Measurements from ENCODE around the gene PHC3.

PHC3 gene

DNA sequence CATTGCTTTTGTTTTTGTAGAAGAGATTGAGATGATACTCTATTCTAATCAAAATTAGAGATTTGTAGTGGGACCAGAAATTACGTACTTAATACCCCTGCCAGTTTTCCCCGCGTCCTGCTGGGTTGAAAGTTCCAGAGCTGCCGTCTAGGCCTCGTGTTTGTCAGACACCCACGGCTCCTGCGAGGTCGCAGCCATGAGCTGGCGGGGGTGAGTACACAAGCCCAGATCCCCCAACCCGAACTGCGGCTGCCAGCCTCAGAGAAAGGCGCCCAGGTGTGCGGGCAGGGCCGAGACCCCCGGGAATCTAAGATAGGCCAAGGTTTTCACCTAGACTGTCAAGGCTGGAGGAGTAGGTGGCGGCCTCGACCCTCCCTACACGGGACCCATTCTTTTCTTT lies 117.4 kb downstream of the PHC3 start:
- no peak for DNase-seq

DNA sequence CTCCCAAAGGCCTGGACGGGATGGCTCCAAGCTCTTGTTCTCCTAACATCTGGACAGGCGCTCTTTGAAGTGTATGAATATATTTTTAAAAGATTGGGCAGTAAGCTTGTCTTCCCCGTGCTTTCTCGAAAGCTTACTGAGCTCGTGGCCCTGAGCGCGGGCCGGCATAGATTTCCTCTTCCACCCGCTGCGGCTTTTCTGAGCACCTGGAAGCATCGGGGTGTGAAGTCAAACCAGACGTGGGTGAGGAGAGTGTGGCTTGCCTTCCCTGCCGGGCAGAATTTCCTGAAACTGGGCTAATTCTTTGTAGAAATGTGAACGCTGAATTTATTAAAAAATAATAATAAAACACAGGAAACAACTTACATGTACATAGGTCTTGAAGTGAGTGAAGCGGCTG lies 117.8 kb downstream of the PHC3 start:
- no peak for DNase-seq

DNA sequence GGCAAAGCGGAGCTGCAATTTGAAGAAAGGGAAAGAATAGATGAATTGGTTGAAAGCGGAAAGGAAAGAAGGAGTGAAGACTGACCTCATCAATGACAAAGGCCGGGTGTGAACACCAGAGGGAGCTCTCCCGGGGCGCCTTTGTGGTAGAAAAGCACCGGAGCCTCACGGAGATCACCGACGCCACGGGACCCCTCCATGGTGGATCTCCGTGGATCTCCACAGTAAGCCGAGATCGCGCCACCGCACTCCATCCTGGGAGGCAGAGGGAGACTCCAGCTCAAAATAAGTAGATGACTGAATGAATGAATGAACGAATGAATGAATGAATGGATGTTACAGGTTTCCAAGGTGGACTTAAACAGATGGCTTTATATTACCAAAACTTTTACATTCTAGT lies 118.8 kb downstream of the PHC3 start:
- no peak for DNase-seq

DNA sequence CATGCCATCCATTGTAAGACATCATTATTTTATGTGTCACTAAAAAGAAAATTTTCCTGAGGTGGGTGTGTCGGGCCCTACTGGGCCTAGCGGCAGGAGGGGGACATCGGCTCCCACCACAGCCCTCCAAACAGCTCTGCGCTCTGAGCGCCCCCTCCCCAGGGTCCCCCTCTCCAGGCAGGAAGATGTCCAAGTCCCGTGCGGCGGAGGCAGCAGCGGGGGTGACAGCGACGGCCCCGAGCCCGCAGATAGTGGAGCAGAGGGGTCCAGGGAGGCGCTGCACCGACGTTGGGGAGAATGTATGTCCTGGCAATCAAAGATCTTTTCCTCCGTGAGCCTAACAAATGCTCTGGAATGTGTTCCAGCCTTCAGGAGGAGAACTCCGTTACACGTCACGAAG lies 119.5 kb downstream of the PHC3 start:
- DNase-seq = no peak

DNA sequence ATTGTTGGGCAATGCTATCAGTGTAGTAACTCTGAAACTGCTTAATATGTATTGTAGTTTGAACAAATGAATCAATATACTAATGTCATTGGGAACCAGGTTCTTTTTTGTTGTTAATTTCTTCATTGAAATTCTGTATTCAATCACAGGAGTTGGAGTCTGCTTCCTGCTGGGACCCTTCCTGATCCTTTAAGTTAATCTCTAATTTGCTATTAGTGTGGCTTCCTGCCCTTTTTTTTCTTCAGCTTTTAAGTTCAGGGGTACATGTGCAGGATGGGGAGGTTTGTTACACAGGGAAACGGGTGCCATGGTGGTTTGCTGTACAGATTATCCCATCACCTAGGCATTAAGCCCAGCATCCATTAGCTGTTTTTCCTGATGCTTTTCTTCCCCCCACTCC lies 122.1 kb downstream of the PHC3 start:
- DNase-seq = no peak

DNA sequence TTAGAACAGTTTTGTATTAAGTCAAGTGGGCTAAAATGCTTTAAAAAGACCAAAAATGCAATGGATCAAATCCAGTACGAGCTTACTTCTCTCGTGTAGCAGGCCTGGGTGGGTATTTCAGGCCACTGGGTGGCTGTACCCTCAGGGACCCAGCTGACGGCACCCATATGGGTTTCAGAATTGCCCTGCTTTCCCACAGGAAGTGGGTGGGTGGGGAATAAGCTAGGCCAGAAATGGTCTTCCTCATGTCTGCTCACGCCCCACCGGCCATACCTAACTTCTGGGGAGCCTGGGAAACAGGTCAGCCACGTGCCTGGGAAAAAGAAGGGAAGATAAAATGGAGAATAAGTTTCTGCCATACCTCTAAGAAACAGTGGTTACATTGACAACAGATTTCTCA lies 123.4 kb downstream of the PHC3 start:
- DNase-seq = no peak

DNA sequence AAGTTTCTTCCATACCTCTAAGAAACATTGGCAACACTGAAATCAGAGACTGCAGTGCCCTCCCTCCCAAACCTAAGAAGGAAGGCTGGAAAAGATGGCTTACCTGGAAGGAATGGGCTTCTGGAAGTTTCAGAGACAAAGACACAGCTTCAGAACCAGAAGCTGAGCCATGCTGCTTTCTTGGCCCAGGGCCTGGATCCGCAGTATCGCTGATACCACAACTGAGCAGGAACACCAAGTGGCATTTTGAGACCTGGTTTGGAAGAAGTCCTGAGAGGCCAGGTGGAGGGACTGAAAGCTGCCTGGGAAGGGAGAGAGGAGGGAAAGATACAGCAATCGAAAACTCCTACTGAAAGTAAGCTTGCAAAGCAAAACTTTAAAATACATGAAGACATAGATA lies 124.0 kb downstream of the PHC3 start:
- no peak for DNase-seq

DNA sequence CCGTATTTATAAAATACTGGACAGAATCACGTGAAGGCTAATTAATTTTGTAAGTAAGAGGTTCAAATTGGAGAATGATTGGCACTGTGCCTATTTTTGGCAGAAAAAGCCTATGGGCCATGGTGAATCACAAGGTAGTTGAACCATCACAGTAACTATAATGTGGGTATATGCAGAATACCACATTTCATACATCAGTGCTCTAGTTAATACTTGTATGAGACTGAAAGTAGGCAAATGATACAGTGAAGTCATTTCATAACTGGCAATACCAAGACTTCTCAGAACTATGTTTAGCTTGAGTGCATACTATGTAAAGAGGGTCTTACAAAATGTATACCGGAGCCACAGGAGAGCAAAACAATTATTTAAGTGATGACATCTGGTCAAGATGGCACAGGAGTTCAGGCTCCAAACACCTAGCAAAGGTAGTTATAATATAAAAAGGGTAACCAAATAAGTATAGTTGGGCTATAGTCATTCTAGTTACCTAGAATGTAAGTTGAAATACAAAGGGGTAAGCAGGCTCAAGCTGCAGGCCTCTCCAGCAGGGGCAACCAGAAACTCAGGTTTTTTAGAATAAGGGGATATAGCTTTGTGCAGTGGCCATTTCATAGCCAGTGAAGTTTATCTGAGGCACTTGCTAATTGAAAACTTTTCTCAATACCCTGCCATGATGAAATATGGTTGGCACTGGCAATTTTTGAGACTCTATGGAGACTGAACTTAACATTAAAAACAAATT lies 124.7 kb downstream of the PHC3 start:
- no peak for DNase-seq

DNA sequence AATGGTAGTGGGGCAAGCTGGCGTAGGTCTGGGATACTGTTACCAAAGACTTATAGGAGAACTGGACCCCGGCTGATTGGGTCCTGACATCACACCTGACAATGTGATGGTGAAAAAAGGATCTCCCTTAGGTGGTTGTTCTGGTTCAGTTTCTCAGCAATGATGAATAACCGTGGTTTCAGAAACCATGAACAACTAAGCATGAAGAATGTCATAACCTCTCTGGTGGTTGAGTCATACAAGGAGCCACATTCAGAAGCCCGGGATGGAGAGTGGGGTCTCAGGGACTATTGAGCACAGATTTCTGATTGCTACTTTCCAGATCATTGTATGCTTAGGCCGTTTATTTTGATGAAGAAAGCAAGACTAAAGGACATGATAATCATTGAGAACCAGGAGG lies 126.3 kb downstream of the PHC3 start:
- DNase-seq = no peak

DNA sequence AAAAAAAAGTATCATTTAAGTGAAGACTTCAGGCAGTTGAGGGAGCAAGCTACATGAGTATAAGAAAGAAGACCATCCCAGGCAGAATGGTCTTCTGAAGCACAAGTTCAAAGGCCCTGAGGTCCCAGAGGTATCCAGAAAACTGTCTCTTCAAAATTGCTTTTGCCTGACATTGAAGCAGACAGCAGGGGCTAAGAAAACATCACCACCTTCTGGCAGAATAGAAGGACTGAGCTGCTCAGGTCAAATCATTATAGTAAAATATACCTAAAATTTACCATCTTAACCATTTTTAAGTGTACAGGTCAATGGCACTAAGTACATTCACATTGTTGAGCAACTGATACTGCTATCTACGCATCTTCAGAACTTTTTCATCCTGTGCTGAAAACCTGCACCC lies 127.3 kb downstream of the PHC3 start:
- DNase-seq = no peak

DNA sequence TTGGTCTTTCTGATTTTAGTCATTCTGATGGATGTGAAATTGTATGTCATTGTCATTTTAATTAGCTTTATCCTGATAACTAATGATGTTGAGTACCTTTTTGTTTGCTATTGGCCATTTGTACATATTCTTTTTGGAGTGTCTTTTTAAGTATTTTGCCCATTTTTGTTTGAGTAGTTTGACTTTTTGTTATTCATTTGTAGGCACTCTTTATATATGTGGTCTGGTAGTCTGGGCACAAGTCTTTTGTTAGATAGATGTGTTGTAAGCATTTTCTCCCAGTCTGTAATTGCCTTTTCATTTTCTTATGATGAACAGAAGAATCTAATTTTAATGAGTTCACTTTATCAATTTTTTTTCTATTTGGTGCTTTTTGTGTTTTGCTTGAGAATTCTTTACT lies 129.1 kb downstream of the PHC3 start:
- DNase-seq = no peak

DNA sequence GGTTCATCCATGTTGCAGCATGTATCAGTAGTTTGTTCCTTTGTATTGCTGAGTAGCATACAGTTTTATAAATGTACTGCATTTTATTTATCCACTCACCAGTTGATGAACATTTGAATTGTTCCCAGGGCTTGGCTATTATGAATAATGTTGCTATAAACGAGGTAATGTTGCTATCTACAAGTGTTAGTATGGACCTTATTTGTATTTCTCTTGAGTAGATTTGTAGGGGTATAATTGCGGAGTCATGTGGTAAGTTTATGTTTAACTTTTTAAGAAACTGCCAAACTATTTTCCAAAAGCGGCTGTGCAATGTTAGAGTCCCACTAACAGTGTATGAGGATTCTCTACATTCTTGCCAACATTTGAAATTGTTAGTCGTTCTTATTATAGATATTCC lies 130.8 kb downstream of the PHC3 start:
- DNase-seq = no peak

DNA sequence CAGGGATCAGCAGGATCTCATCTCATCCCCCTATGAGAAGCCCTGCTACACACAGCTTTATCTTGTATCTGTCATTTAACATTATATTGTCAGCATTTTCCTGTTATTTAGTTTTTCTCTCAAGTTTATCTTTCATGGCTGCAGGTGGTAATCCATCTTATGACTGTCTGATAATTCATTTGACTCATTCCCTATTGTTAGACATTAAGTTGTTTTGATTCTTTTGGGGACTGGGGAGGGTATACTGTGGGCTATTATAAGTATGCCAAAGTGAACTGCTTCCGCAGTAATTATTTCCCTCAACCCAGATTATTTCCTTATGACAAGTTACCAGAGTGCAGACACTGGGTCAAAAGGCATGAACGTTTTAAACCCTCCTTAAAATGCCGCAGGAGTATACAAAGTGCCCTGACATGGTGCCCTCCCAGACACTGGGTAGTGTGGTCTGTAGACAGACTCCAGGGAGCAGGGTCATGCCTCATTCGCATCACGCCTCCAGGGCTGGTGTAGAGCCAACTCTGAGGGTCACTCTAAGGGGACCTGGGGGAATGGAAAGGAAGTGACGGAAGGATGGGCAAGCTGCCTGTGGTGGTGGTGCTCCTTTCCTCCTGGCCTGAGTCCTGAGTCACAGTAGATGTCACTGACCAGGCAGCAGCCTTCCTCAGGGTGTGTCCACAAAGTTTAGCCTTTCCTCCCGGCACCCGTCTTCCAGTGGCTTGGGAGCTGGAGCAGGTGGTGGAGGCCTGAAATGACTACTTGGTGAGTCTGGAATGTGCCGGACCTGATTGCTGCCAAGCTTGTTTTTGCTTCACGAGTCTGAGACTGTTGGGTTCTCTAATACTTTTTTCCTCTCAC lies 132.2 kb downstream of the PHC3 start:
- DNase-seq = no peak

DNA sequence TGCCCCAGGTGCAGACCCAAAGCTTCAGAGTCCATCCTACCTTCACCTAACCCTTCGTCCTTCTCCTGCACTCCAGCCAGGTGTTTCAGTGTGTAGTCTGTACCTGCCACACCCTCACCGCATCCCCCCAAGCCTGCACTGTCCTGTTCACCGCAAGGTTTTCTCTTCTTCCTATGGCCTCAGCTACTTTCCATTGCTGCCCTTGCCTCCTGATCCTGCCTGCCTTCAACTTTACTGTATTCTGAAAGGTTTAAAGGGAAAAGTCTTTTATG lies 134.5 kb downstream of the PHC3 start:
- DNase-seq = no peak

DNA sequence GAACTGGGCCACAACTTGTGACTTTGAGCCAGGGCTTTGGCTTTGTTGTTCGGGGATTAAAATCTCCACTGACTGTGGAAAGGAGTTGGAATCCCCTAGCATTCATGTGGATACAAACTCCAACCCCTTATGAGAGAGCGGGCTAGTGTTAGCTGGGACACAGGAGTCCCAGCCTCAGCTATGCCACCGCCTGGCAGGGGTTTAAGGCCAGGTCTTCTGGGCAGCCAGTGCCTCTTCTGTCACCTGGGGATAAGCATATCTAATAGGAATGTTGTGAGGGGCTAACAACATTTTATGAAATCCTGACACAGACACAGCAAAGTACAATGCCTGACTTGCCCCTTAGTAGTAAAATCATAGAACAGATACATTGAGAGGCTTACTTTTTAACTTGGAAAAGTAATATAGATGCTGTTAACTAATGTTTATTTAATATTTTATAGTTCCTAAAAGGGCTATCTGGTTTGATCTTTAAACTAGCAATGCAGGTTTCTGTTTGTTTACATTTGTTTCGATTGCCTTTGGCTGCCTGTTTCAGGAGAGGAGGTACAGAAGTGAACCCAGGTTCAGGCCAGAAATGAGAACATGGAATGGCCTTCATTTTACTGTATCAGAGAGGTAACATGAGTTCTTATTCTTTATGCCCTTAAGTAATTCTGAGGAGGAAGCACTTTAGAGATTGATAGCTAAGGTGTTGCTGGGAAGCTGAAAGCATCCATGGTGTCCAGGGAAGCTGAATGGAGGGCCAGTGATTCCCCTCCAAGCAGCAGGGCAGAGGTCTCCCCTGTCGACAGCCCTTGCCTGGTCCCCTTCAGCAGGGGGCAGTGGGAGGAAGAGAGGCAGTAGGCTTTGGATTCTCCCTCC lies 135.0 kb downstream of the PHC3 start:
- DNase-seq = no peak

DNA sequence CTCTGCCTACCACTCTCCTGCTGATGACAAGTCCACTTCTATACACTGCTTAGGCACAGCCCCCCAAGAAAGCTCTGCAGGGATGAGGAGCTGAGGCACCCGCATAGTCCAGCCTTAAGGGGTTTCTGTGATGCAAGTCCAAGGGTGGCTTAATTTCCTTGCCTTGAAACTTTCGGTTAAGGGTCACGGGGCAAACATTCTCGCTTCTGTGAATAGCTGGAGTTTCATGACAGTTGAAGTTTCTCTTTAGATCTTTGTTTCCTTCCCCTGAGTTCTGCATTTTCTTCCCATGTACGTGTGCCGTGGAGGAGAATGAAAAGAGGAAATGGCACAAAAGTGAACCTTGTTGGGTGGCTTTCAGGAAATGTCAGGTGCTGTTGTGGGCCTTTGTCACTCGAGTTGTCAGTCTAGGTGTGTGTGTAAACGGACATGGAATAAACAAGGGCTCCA lies 136.7 kb downstream of the PHC3 start:
- DNase-seq = no peak

DNA sequence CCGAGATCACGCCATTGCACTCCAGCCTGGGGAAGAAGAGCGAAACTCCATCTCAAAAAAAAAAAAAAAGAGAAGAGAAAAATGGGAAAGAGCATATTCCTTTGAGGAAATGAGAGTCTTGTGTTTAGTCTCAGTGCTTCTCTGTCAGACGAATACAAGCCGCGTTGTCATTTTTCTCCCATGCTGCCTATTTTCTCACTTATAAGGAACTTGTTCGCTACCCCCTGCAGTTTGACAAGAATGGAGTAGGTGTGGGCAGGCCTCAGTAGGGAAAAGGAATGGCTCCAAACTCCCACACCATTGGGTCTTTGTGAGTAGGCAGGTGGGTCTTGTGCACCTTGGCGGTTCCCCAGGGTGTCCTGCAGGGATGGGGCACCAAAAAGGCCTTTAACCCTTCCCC lies 137.3 kb downstream of the PHC3 start:
- DNase-seq = no peak

DNA sequence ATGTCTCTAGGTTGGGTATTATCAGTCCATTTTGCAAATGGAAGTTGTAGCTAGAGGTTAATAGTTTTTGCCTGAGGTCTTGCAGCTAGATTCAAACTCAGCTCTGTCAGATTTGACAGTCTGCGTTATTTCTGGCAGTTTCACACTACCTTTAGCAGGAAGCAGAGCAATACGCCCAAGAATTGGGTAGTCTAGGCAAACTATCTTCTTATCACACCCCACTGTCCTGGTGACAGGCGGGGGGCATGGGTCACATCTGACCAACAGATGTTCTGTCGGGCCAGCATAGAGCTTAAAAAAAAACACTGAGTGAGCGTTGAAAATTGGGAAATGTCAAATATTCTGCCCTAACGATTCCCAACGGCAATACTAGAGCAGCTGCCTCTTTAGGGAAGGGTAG lies 138.0 kb downstream of the PHC3 start:
- DNase-seq = no peak

DNA sequence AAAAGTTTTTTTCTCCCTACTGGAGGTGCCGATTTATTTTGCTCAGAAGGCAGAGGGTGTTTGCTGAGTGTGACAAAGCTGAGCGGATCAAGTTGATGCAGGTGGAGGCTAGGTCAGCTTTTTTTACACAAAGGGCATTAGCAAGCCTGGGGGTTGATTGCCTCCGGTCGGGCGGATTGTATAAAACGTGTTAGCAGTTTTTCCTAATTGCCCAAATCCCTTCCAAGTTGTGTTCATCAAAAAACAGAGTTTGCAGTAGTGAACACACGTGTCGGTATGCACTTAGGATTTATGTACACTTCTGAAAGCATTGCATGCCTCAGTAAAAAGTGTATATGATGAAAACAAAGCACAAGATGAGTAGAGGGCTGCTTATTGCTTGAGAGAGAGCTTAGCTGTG lies 141.1 kb downstream of the PHC3 start:
- no peak for DNase-seq

DNA sequence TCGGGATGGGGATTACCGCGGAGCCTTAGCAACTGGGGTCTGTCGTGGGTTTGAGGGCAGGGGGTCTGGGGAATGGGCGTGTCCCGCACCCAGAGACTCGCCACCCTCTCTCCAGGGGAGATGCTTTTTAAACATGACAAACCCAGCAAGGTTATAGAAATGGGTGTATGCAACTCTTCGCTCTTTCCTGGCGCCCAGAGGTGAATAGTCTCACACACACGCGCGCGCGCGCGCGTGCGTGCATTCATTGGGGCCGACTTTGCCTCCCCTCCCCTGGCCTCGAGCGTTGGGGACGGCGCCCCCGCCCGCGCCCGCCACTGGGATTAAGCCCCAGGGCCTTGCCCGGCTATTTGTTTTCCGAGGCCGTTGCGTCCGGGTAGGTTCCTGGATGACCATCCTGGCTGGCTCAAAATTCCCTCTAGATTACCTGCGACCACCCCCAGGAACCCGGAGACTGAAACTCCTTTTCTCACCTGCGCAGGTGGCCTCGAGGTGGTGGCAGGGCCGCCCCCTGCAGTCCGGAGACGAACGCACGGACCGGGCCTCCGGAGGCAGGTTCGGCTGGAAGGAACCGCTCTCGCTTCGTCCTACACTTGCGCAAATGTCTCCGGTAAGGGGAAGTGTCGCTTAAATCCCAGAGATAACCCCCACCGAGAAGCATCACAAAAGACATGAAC lies 143.0 kb downstream of the PHC3 start:
- DNase-seq = no peak

All from NCI-H446 treated with DMSO at 0.1 percent for 48 hours (cell line).